HPDE6-E6E7 (cell line): Measurements from ENCODE around the gene LEFTY1.
"Not testable (repeated sequence)": the region's sequence is repeated elsewhere in the genome, so short reads cannot be mapped to it uniquely, and the experiment has no call there.

Experiments
- DNase-seq: peaks from one replicate; pipeline ENCODE4 v3.0.0; 2011; ENCODE audit warnings: missing footprints; ENCODE audit errors: extremely low spot score

Gene LEFTY1

GRCh38 chr1:225849925-225850324 is 39.0 kb downstream of the LEFTY1 start:
- DNase-seq = no peak

- no peak for DNase-seq
Observed at GRCh38 chr1:225848030-225848955, 40.7 kb downstream of the LEFTY1 start.

GRCh38 chr1:225847610-225848009 is 41.3 kb downstream of the LEFTY1 start:
- DNase-seq = no peak

GRCh38 chr1:225846331-225847310 is 42.3 kb downstream of the LEFTY1 start:
- no peak for DNase-seq

- peak; percentile 42 for DNase-seq
Observed at GRCh38 chr1:225845571-225846259, 43.2 kb downstream of the LEFTY1 start.

GRCh38 chr1:225845097-225845496 is 43.8 kb downstream of the LEFTY1 start:
- DNase-seq = no peak

- DNase-seq = no peak
Observed at GRCh38 chr1:225844236-225845061, 44.5 kb downstream of the LEFTY1 start.

- no peak for DNase-seq
Observed at GRCh38 chr1:225843426-225843795, 45.5 kb downstream of the LEFTY1 start.

GRCh38 chr1:225842788-225843425 is 46.0 kb downstream of the LEFTY1 start:
- DNase-seq = no peak

- DNase-seq = no peak
Observed at GRCh38 chr1:225842074-225842473, 46.9 kb downstream of the LEFTY1 start.

- DNase-seq = no peak
Observed at GRCh38 chr1:225840713-225841112, 48.2 kb downstream of the LEFTY1 start.

GRCh38 chr1:225840223-225840610 is 48.7 kb downstream of the LEFTY1 start:
- DNase-seq = no peak

- no peak for DNase-seq
Observed at GRCh38 chr1:225838793-225839192, 50.2 kb downstream of the LEFTY1 start.

GRCh38 chr1:225836296-225836695 is 52.6 kb downstream of the LEFTY1 start:
- DNase-seq = not testable (repeated sequence)
